ENCODE results near the gene PRAC2.

The PRAC2 gene

GRCh38 chr17:48755356-48755755, 32.4 kb downstream of the PRAC2 start:
- no peak for DNase-seq

DNA sequence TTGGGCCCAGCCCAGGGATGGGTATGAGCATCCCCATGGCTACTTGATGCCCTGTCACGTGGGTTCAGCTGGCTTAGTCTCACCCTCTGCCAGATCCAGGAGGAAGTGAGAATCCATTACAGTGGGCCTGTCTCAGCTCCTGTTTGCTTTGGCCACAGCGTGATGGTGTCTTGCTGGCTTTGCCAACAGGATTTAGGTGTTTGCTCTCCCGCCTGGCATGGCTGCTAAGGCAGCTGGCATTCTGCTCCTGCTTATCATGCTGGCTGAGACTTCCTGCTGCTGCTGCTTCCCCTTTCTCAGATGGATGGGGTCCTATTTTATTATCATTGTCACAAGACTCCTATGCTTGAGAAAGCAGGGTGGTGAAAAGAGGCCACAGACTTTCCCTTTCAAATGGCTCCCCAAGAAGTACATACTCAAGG, 33.9 kb downstream of the PRAC2 start:
- DNase-seq: no peak

- DNase-seq: no peak
These were observed 34.6 kb downstream of the PRAC2 start for GRCh38 chr17:48757524-48757961.

DNA sequence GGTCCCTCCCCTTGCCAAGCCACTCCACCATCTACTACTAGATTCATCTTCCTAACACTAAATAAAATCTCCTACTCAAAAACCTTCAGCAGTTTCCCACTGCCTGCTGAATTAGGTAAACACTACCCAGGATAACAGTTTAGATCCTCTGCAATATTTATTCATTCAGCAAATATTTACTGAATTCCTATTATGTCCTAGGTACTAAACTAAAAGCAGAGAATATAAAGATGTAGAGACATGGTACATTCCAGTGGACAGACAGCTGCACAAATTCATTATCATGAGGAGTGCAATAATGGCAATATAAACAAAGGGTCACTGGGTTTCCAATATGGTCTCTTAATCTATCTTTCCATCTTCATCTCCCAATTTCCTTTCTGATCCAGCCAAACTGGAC, 36.3 kb downstream of the PRAC2 start:
- no peak for DNase-seq

- no peak for DNase-seq
These were observed 37.4 kb downstream of the PRAC2 start for GRCh38 chr17:48760411-48760810.

GRCh38 chr17:48761114-48761513, 38.1 kb downstream of the PRAC2 start:
- no peak for DNase-seq

DNA sequence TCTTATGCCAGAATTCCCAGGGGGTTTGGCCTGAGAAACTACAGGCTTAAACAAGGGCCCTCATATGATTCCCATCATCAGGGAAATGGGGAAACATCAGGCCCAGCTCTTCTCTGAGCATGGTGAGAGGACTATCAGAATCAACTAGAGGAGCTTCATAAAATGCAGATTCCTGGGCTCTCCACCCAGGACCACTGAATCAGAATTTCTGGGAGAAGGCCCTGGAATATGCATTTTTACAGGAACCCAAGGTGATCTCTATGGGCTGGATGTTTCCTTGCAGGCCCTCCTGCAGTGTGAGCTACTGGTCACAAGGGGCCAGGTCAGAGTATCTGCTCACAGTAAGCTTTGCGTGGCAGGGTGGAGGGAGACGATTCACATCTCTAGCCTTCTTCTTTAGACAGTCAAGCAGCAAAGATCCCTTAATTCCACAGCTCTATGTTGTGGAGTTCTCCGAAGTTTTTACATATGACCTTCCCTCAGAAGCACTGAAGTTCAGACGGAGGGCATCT, 44.3 kb downstream of the PRAC2 start:
- DNase-seq: no peak

DNA sequence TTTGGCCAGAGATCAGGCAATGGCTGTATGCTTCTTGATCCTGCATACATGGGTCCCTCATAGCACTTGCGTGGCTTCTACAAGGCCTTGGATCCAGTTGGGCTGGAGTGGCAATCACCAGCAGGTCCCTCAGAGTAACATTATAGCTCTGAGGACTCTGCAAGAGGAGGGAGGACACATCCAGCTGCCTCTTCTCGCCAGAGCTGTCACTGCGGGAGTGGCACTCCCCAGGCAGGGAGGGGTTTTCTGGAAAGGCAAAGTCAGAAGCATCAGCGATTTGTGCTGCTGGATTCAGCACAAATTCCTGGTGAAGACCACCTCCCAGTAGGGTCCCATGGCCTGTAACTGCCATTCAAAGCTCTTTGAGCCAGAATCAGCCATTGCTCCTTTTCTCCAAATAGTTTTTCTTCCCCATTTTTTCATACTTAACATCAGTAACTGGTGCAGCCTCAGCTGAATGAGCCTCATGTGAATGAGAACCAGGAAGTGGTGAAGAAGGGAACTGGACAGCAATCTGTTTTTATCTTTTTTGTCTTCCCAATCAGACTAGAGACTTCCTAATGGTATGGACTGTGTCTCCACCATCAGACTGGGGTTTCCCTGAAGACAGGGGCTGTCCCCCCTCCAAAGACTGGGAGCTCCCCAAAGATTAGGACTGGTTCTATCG, 46.2 kb downstream of the PRAC2 start:
- DNase-seq: no peak

DNA sequence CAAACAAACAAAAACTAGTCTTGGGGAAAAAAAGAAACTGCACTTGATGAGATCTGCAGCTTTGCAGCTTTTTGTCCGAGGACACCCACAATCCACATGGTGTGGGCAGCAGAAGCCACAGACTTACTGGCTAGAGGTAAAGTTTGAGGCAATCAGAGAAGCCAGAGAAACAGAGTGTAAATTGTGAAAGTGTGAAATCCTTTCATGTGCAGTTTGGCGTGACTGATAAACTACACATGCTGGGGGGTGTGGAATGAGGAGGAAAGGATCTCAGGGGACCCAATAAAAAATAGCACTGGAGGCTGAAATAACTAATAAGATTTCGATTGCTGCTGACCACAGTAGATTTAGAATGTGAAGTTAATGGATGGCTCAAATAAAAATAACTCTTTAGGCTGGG, 48.0 kb downstream of the PRAC2 start:
- no peak for DNase-seq

DNA sequence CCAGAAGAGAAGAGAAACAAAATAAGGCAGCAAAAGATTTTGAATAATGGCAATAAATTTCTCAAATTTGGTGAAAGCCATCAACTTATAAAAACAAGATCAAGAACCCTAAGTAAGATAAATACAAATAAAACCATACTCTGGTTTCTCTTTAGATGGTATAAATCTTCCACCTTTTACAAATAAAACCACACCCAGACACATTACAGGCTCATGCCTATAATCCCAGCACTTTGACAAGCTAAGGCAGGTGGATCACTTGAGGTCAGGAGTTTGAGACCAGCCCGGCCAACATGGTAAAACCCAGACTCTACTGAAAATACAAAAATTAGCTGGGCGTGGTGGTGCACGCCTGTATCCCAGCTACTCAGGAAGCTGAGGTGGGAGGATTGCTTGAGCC, 50.3 kb downstream of the PRAC2 start:
- DNase-seq: no peak
